GM13977 (cell line): ENCODE data around the gene ACYP2.

Experiments
- DNase-seq: peaks from one replicate; pipeline ENCODE4 v3.0.0; 2012; ENCODE audit warnings: low spot score
- CTCF ChIP-seq: IDR thresholded peaks from 2 replicates; pipeline ENCODE4 v1.5.1; 2012; ENCODE audit warnings: mild to moderate bottlenecking, control low read depth; ENCODE audit not compliant: insufficient read depth; ENCODE audit errors: extremely low read depth, missing control alignments
- in situ Hi-C: fragments of 300-500 bp; cut with MboI; formaldehyde crosslinking; loops from one replicate; pipeline ENCODE4 v1.12.0; 2022; ENCODE audit warnings: low sequenced_read_pairs, low pct_unique_long_range_greater_than_20kb, mixed read lengths, inconsistent platforms; ENCODE audit not compliant: unreplicated experiment

The ACYP2 gene

GRCh38 chr2:54303631-54304030 lies 188.2 kb downstream of the ACYP2 start:
- in situ Hi-C loops, result no loop called here
- no peak for DNase-seq
- no peak for TF ChIP-seq CTCF

GRCh38 chr2:54306556-54306955 lies 191.1 kb downstream of the ACYP2 start:
- DNase-seq, result no peak
- in situ Hi-C loops, result no loop called here
- TF ChIP-seq CTCF, result no peak

- in situ Hi-C loops, result no loop called here
- no peak for DNase-seq
- TF ChIP-seq CTCF, result no peak
Observed at GRCh38 chr2:54308186-54308585, 192.8 kb downstream of the ACYP2 start.

- TF ChIP-seq CTCF, result no peak
- in situ Hi-C loops, result no loop called here
- no peak for DNase-seq
Observed at GRCh38 chr2:54308782-54309181, 193.4 kb downstream of the ACYP2 start.

GRCh38 chr2:54310311-54310710 lies 194.9 kb downstream of the ACYP2 start:
- no peak for DNase-seq
- TF ChIP-seq CTCF, result no peak
- in situ Hi-C loops, result no loop called here

- no peak for DNase-seq
- in situ Hi-C loops, result no loop called here
- no peak for TF ChIP-seq CTCF
Observed at GRCh38 chr2:54310961-54311360, 195.5 kb downstream of the ACYP2 start.

GRCh38 chr2:54313147-54313546 lies 197.7 kb downstream of the ACYP2 start:
- TF ChIP-seq CTCF, result no peak
- in situ Hi-C loops, result no loop called here
- no peak for DNase-seq
